Measurements from ENCODE around the gene ZNF500. TPM values are rescaled to one million over a fixed set of nuclear protein-coding genes. Genes with fewer than 3 reads are reported as not detected.
A peak's percentile ranks its signal among the peaks of the same experiment; 100 is the strongest.

The ZNF500 gene
- total and polyA plus RNA-seq, 10 of the 15 experiments (the other 5 are each of a cell fraction or from before 2014, with no cell fraction given) = 0.99 to 13.1 (median 5.5) TPM

GRCh38 chr16:4766875-4767628, at the start of gene ZNF500 (continued):
- TF ChIP-seq, protein P1, sequence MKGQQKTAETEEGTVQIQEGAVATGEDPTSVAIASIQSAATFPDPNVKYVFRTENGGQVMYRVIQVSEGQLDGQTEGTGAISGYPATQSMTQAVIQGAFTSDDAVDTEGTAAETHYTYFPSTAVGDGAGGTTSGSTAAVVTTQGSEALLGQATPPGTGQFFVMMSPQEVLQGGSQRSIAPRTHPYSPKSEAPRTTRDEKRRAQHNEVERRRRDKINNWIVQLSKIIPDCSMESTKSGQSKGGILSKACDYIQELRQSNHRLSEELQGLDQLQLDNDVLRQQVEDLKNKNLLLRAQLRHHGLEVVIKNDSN (IDR thresholded peaks at IDR 0.05; ENCODE audit: borderline replicate concordance, extremely low read length, insufficient read depth, low read depth, low read length) = no peak
- TF ChIP-seq LARP7 (IDR thresholded peaks at IDR 0.05) (peak; percentile 74), BRCA1 (IDR thresholded peaks at IDR 0.05; ENCODE audit: low read depth, low read length) (no peak), PAX5 (IDR thresholded peaks at IDR 0.05; ENCODE audit: borderline replicate concordance, low read depth, low read length) (0 out of 2 replicates have a peak, but pooled peaks have one; percentile 10), RELA (IDR thresholded peaks at IDR 0.05; ENCODE audit: borderline replicate concordance, partially characterized antibody) (peak; percentile 27), SIX5 (IDR thresholded peaks at IDR 0.05; ENCODE audit: low read depth, low read length, severe bottlenecking) (peak; percentile 90), RUNX3 (IDR thresholded peaks at IDR 0.05; ENCODE audit: low read length) (peak; percentile 98), RFX5 (IDR thresholded peaks at IDR 0.05; ENCODE audit: low read depth, low read length) (peak; percentile 61; the same call in 1 of the 2 replicates), NBN (IDR thresholded peaks at IDR 0.05) (peak; percentile 58; the same call in 1 of the 2 replicates), CHD2 (IDR thresholded peaks at IDR 0.05; ENCODE audit: borderline replicate concordance, low read depth, low read length) (peak; percentile 89), BHLHE40 (IDR thresholded peaks at IDR 0.05; ENCODE audit: borderline replicate concordance in 1 of 2, low read depth in 2 of 2, low read length in 1 of 2) (peak; percentile 72 to 92; a peak in 3 of 4 replicates), EGR1 (IDR thresholded peaks at IDR 0.05; ENCODE audit: borderline replicate concordance in 1 of 2, low read depth in 2 of 2, low read length in 2 of 2) (peak in 1 of 2 experiments; percentile 68; a peak in 2 of 3 replicates), YBX1 (IDR thresholded peaks at IDR 0.05) (no peak), CBX5 (IDR thresholded peaks at IDR 0.05; ENCODE audit: low read depth) (no peak), FOXK2 (IDR thresholded peaks at IDR 0.05) (peak; percentile 46; the same call in 1 of the 2 replicates), POLR2AphosphoS5 (IDR thresholded peaks at IDR 0.05; ENCODE audit: low read length) (peak; percentile 48; the same call in 1 of the 2 replicates), EP300 (IDR thresholded peaks at IDR 0.05; ENCODE audit: borderline replicate concordance in 1 of 2, control insufficient read depth in 1 of 2, low read depth in 2 of 2, low read length in 2 of 2) (peak in 1 of 2 experiments; percentile 39; a peak in 1 of 4 replicates), SMAD5 (IDR thresholded peaks at IDR 0.05; ENCODE audit: low read depth) (0 out of 2 replicates have a peak, but pooled peaks have one; percentile 44), MYB (IDR thresholded peaks at IDR 0.05; ENCODE audit: borderline replicate concordance, low read depth, low read length) (no peak), ATF7 (IDR thresholded peaks at IDR 0.05; ENCODE audit: low read depth) (peak; percentile 36; the same call in 1 of the 2 replicates), JUNB (IDR thresholded peaks at IDR 0.05) (no peak), KLF5 (IDR thresholded peaks at IDR 0.05; ENCODE audit: partially characterized antibody) (peak; percentile 51), HCFC1 (IDR thresholded peaks at IDR 0.05; ENCODE audit: low read length) (peak; percentile 92)
- TF ChIP-seq, protein P2, sequence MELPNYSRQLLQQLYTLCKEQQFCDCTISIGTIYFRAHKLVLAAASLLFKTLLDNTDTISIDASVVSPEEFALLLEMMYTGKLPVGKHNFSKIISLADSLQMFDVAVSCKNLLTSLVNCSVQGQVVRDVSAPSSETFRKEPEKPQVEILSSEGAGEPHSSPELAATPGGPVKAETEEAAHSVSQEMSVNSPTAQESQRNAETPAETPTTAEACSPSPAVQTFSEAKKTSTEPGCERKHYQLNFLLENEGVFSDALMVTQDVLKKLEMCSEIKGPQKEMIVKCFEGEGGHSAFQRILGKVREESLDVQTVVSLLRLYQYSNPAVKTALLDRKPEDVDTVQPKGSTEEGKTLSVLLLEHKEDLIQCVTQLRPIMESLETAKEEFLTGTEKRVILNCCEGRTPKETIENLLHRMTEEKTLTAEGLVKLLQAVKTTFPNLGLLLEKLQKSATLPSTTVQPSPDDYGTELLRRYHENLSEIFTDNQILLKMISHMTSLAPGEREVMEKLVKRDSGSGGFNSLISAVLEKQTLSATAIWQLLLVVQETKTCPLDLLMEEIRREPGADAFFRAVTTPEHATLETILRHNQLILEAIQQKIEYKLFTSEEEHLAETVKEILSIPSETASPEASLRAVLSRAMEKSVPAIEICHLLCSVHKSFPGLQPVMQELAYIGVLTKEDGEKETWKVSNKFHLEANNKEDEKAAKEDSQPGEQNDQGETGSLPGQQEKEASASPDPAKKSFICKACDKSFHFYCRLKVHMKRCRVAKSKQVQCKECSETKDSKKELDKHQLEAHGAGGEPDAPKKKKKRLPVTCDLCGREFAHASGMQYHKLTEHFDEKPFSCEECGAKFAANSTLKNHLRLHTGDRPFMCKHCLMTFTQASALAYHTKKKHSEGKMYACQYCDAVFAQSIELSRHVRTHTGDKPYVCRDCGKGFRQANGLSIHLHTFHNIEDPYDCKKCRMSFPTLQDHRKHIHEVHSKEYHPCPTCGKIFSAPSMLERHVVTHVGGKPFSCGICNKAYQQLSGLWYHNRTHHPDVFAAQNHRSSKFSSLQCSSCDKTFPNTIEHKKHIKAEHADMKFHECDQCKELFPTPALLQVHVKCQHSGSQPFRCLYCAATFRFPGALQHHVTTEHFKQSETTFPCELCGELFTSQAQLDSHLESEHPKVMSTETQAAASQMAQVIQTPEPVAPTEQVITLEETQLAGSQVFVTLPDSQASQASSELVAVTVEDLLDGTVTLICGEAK (IDR thresholded peaks at IDR 0.05; ENCODE audit: borderline replicate concordance) = peak; percentile 30; the same call in 1 of the 2 replicates
- TF ChIP-seq, protein P3, sequence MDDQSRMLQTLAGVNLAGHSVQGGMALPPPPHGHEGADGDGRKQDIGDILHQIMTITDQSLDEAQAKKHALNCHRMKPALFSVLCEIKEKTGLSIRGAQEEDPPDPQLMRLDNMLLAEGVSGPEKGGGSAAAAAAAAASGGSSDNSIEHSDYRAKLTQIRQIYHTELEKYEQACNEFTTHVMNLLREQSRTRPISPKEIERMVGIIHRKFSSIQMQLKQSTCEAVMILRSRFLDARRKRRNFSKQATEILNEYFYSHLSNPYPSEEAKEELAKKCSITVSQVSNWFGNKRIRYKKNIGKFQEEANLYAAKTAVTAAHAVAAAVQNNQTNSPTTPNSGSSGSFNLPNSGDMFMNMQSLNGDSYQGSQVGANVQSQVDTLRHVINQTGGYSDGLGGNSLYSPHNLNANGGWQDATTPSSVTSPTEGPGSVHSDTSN (IDR thresholded peaks at IDR 0.05; ENCODE audit: insufficient replicate concordance, low read depth, low read length) = no peak
